HEK293 (cell line): ENCODE results near the gene NFATC1.

Experiments used
- CTCF ChIA-PET: fragments of 350-600 bp; formaldehyde crosslinking; extraction: SDS; loops from one replicate; lab custom pipeline; 2021; ENCODE audit warnings: antibody characterized with exemption; lab: Yijun Ruan, JAX
- POLR2A ChIA-PET: fragments of 300-600 bp; formaldehyde crosslinking; extraction: SDS; loops from one replicate; lab custom pipeline; 2020; ENCODE audit warnings: antibody characterized with exemption, inconsistent platforms; lab: Yijun Ruan, JAX
- H3K27ac ChIP-seq: fragments of 200-500 bp; sonication (Bioruptor generic); 2 replicates; pipeline ENCODE4 v1.5.1; 2014; ENCODE audit warnings: low read depth, low read length, control low read depth, inconsistent platforms; ENCODE audit errors: extremely low read depth
- H3K36me3 ChIP-seq, 2 experiments: fragments of 200-500 bp in 1 of 2; sonication (Bioruptor generic) in 1 of 2; 1 replicate in 1 of 2; 2 replicates in 1 of 2; pipeline ENCODE4 v1.5.1; 2014 to 2017; ENCODE audit warnings: inconsistent platforms in 2 of 2, low read length in 2 of 2; ENCODE audit not compliant: control insufficient read depth in 2 of 2, insufficient read depth in 1 of 2
- H3K4me1 ChIP-seq: fragments of 200-500 bp; sonication (Bioruptor generic); 2 replicates; pipeline ENCODE4 v1.5.1; 2014; ENCODE audit warnings: mild to moderate bottlenecking, low read length, inconsistent platforms; ENCODE audit not compliant: control insufficient read depth, insufficient read depth
- H3K4me3 ChIP-seq: 2 replicates; pipeline ENCODE4 v1.5.1; 2011; ENCODE audit warnings: low read depth, mild to moderate bottlenecking, control low read depth, low read length, moderate library complexity
- H3K9me3 ChIP-seq: fragments of 200-500 bp; sonication (Bioruptor generic); 2 replicates; pipeline ENCODE4 v1.5.1; 2014; ENCODE audit warnings: low read depth, low read length, inconsistent platforms; ENCODE audit not compliant: control insufficient read depth, insufficient read depth
- BCL11B ChIP-seq: fragments of 450-650 bp; formaldehyde crosslinking; IDR thresholded peaks from 2 replicates; pipeline ENCODE4 v1.5.1; 2016; ENCODE audit warnings: low read depth, missing biosample characterization, missing genetic modification characterization
- GLI2 ChIP-seq: fragments of 450-650 bp; formaldehyde crosslinking; IDR thresholded peaks from 2 replicates; pipeline ENCODE4; 2017; ENCODE audit warnings: missing biosample characterization, missing genetic modification characterization, low read depth, borderline replicate concordance
- GLI4 ChIP-seq: fragments of 450-650 bp; formaldehyde crosslinking; IDR thresholded peaks from 2 replicates; pipeline ENCODE4 v1.5.1; 2016; ENCODE audit warnings: missing biosample characterization, missing genetic modification characterization
- GLIS1 ChIP-seq: fragments of 450-650 bp; formaldehyde crosslinking; IDR thresholded peaks from 2 replicates; pipeline ENCODE4 v1.5.1; 2016; ENCODE audit warnings: missing biosample characterization, missing genetic modification characterization
- KLF8 ChIP-seq: fragments of 450-650 bp; formaldehyde crosslinking; IDR thresholded peaks from 2 replicates; pipeline ENCODE4 v1.5.1; 2016; ENCODE audit warnings: missing biosample characterization, missing genetic modification characterization
- PRDM6 ChIP-seq: fragments of 450-650 bp; formaldehyde crosslinking; IDR thresholded peaks from 2 replicates; pipeline ENCODE4 v1.5.1; 2017; ENCODE audit warnings: missing biosample characterization, missing genetic modification characterization
- ZBTB21 ChIP-seq: fragments of 450-650 bp; formaldehyde crosslinking; IDR thresholded peaks from 2 replicates; pipeline ENCODE4 v1.5.1; 2017; ENCODE audit warnings: missing biosample characterization, missing genetic modification characterization
- ZNF354C ChIP-seq: fragments of 450-650 bp; formaldehyde crosslinking; IDR thresholded peaks from 2 replicates; pipeline ENCODE4 v1.5.1; 2016; ENCODE audit warnings: missing biosample characterization, missing genetic modification characterization, low read depth, borderline replicate concordance
- ZNF548 ChIP-seq: fragments of 450-650 bp; formaldehyde crosslinking; IDR thresholded peaks from 2 replicates; pipeline ENCODE4 v1.5.1; 2016; ENCODE audit warnings: missing biosample characterization, missing genetic modification characterization
- ZNF555 ChIP-seq: fragments of 450-650 bp; formaldehyde crosslinking; conservative IDR thresholded peaks from 2 replicates; pipeline ENCODE4 v1.5.1; 2017; ENCODE audit warnings: missing biosample characterization, mild to moderate bottlenecking, missing genetic modification characterization, inconsistent platforms
- ZNF580 ChIP-seq: fragments of 450-650 bp; formaldehyde crosslinking; IDR thresholded peaks from 2 replicates; pipeline ENCODE4 v1.5.1; 2016; ENCODE audit warnings: missing biosample characterization, missing genetic modification characterization
- ZNF596 ChIP-seq: fragments of 450-650 bp; IDR thresholded peaks from 2 replicates; pipeline ENCODE4 v1.5.0; 2018; ENCODE audit warnings: missing biosample characterization, mild to moderate bottlenecking, missing genetic modification characterization, moderate library complexity
- ZNF629 ChIP-seq: fragments of 450-650 bp; formaldehyde crosslinking; IDR thresholded peaks from 2 replicates; pipeline ENCODE4 v1.5.1; 2017; ENCODE audit warnings: missing biosample characterization, missing genetic modification characterization
- ZNF664 ChIP-seq: fragments of 450-650 bp; formaldehyde crosslinking; IDR thresholded peaks from 2 replicates; pipeline ENCODE4 v1.5.1; 2016; ENCODE audit warnings: missing biosample characterization, missing genetic modification characterization
- ZNF776 ChIP-seq: fragments of 450-650 bp; formaldehyde crosslinking; IDR thresholded peaks from 2 replicates; pipeline ENCODE4 v1.5.0; 2017; ENCODE audit warnings: missing biosample characterization, missing genetic modification characterization, borderline replicate concordance
- TF ChIP-seq, protein P1 (sequence below): fragments of 450-650 bp; formaldehyde crosslinking; IDR thresholded peaks from 2 replicates; pipeline ENCODE4 v1.5.1; 2016; ENCODE audit warnings: missing biosample characterization, missing genetic modification characterization
- TF ChIP-seq, protein P2 (sequence below): fragments of 450-650 bp; formaldehyde crosslinking; IDR thresholded peaks from 2 replicates; pipeline ENCODE4 v1.5.1; 2016; ENCODE audit warnings: missing biosample characterization, missing genetic modification characterization, borderline replicate concordance
- TF ChIP-seq, protein P3 (sequence below): fragments of 450-650 bp; formaldehyde crosslinking; IDR thresholded peaks from 2 replicates; pipeline ENCODE4 v1.5.1; 2017; ENCODE audit warnings: missing biosample characterization, missing genetic modification characterization
- TF ChIP-seq, protein P4 (sequence below): fragments of 450-650 bp; formaldehyde crosslinking; IDR thresholded peaks from 2 replicates; pipeline ENCODE4 v1.5.1; 2016; ENCODE audit warnings: missing biosample characterization, missing genetic modification characterization
- TF ChIP-seq, protein P5 (sequence below): IDR thresholded peaks from 2 replicates; pipeline ENCODE4 v1.6.1; 2011; ENCODE audit warnings: mild to moderate bottlenecking, low read depth, low read length, borderline replicate concordance

NFATC1 gene

DNA sequence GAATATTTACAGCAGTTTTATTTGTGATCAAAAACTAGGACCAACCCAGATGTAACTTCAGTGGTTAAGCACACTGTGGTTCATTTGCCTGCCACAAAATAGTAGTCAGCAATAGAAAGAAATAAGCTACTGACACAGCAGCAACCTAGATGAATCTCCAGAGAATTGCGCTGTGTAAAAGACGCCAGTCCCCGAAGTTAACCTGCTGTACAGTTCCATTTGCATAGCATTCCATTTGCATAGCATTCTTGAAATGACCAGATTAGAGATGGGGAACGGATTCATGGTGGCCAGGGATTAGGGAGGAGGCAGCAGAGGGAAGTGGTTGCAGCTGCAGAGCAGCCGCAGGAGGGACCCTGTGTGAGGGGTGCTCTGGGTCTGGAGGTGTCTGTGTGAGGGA lies 39.3 kb upstream of the NFATC1 start (continued):
- TF ChIP-seq PRDM6 (tag by site-specific recombination) = no peak

DNA sequence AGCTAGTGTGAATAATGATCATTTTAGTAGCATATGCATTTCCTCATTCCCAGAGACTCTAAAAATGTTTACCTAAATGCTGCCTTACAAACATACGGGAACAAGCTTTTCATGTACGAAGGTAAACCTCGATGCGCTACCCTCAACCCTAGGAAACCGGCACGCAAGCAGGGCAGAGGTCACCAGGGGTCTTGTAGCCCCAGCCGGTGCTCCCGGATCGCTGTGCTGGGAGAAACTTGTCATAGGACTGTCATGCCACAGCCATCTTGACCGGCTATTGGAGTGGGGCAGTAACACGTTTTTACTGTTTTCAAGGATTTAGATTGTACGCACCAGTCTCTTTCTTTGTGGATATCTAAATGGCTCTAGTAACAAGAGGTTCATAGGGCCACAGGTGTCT lies 34.8 kb upstream of the NFATC1 start:
- POLR2A ChIA-PET = no interaction called here
- CTCF ChIA-PET = interaction anchor here (1.2 kb wide), 2 partner anchors 17 to 168 kb away, joined by 3 to 6 read pairs; no protein-coding TSS in a partner anchor
- no peak overlapping the region for H3K4me3 ChIP-seq

DNA sequence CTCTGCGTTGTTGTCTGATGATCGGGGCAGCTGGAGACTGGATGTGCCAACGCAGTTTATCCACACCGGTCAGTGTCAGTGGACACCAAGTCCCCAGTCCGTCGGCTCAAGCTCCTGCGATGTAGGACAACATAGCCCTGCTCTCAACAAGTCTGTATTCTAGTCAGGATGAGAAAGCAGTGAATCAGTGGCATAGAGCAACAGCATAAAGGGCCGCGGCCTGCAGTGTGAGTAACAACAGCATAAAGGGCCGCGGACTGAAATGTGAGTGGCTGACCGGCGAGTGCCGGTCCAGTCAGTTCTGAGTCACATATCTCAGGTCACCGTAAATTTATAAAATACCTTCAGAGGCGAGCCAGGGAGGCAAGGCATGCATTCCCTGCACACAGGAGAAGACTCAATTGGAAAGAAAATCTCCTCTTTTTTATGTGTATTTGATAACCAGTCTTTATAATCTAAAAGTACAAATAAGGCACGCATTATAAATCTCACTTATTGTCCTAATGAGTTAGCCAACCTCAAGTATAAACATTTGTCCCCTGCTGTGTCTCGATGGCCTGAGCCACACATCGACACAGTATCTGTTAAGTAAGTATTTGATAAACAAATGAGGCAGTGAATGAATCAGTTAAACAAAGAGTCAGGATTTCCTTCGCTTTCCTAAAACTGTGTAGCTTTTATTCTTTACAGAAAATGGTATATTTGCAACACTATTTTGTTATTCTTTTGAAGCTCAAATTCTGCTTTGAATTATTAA lies 33.8 kb upstream of the NFATC1 start:
- TF ChIP-seq, protein P1, sequence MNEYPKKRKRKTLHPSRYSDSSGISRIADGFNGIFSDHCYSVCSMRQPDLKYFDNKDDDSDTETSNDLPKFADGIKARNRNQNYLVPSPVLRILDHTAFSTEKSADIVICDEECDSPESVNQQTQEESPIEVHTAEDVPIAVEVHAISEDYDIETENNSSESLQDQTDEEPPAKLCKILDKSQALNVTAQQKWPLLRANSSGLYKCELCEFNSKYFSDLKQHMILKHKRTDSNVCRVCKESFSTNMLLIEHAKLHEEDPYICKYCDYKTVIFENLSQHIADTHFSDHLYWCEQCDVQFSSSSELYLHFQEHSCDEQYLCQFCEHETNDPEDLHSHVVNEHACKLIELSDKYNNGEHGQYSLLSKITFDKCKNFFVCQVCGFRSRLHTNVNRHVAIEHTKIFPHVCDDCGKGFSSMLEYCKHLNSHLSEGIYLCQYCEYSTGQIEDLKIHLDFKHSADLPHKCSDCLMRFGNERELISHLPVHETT = no peak
- no peak for TF ChIP-seq ZNF580 (tag by site-specific recombination)
- no peak for TF ChIP-seq ZNF664 (tag by site-specific recombination)
- TF ChIP-seq, protein P2, sequence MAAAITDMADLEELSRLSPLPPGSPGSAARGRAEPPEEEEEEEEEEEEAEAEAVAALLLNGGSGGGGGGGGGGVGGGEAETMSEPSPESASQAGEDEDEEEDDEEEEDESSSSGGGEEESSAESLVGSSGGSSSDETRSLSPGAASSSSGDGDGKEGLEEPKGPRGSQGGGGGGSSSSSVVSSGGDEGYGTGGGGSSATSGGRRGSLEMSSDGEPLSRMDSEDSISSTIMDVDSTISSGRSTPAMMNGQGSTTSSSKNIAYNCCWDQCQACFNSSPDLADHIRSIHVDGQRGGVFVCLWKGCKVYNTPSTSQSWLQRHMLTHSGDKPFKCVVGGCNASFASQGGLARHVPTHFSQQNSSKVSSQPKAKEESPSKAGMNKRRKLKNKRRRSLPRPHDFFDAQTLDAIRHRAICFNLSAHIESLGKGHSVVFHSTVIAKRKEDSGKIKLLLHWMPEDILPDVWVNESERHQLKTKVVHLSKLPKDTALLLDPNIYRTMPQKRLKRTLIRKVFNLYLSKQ (tag by site-specific recombination) = no peak
- no peak for TF ChIP-seq ZNF354C
- TF ChIP-seq GLI4 (tag by site-specific recombination) = no peak
- no peak for TF ChIP-seq ZNF596 (tag by site-specific recombination)
- TF ChIP-seq GLIS1 (tag by site-specific recombination) = no peak
- TF ChIP-seq, protein P3, sequence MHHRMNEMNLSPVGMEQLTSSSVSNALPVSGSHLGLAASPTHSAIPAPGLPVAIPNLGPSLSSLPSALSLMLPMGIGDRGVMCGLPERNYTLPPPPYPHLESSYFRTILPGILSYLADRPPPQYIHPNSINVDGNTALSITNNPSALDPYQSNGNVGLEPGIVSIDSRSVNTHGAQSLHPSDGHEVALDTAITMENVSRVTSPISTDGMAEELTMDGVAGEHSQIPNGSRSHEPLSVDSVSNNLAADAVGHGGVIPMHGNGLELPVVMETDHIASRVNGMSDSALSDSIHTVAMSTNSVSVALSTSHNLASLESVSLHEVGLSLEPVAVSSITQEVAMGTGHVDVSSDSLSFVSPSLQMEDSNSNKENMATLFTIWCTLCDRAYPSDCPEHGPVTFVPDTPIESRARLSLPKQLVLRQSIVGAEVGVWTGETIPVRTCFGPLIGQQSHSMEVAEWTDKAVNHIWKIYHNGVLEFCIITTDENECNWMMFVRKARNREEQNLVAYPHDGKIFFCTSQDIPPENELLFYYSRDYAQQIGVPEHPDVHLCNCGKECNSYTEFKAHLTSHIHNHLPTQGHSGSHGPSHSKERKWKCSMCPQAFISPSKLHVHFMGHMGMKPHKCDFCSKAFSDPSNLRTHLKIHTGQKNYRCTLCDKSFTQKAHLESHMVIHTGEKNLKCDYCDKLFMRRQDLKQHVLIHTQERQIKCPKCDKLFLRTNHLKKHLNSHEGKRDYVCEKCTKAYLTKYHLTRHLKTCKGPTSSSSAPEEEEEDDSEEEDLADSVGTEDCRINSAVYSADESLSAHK = no peak
- TF ChIP-seq ZNF548 (tag by site-specific recombination) = no peak
- TF ChIP-seq ZNF776 = no peak
- TF ChIP-seq, protein P4, sequence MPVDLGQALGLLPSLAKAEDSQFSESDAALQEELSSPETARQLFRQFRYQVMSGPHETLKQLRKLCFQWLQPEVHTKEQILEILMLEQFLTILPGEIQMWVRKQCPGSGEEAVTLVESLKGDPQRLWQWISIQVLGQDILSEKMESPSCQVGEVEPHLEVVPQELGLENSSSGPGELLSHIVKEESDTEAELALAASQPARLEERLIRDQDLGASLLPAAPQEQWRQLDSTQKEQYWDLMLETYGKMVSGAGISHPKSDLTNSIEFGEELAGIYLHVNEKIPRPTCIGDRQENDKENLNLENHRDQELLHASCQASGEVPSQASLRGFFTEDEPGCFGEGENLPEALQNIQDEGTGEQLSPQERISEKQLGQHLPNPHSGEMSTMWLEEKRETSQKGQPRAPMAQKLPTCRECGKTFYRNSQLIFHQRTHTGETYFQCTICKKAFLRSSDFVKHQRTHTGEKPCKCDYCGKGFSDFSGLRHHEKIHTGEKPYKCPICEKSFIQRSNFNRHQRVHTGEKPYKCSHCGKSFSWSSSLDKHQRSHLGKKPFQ (tag by site-specific recombination) = no peak
- TF ChIP-seq ZNF555 (tag by site-specific recombination) = no peak
- no peak overlapping the region for H3K27ac ChIP-seq
- H3K4me1 ChIP-seq = no peaks in the 10 kb centered on the region
- no peak overlapping the region for H3K4me3 ChIP-seq
- peaks cover 0 to 21% of the 10 kb centered on the region in 2 experiments; a peak in 1 of 3 replicates for H3K36me3 ChIP-seq
- POLR2A ChIA-PET = no interaction called here
- H3K9me3 ChIP-seq = no peaks in the 10 kb centered on the region
- CTCF ChIA-PET = interaction anchor here (0.5 to 1.2 kb wide), 3 partner anchors 16 to 375 kb away, joined by 3 to 6 read pairs (median 4); no protein-coding TSS in a partner anchor

More for the DNA sequence above, 34.8 kb upstream of the NFATC1 start:
- TF ChIP-seq, protein P5, sequence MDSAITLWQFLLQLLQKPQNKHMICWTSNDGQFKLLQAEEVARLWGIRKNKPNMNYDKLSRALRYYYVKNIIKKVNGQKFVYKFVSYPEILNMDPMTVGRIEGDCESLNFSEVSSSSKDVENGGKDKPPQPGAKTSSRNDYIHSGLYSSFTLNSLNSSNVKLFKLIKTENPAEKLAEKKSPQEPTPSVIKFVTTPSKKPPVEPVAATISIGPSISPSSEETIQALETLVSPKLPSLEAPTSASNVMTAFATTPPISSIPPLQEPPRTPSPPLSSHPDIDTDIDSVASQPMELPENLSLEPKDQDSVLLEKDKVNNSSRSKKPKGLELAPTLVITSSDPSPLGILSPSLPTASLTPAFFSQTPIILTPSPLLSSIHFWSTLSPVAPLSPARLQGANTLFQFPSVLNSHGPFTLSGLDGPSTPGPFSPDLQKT = no peak
- TF ChIP-seq BCL11B (no peak), ZNF548 (tag by site-specific recombination) (no peak), KLF8 (tag by site-specific recombination) (no peak), ZBTB21 (tag by site-specific recombination) (no peak), GLI2 (tag by site-specific recombination) (no peak), ZNF629 (tag by site-specific recombination) (no peak)
- Histone ChIP-seq H3K9me3 (no peaks in the 10 kb centered on the region), H3K4me1 (no peaks in the 10 kb centered on the region), H3K36me3 (peaks cover 0 to 21% of the 10 kb centered on the region in 2 experiments; a peak in 1 of 3 replicates), H3K27ac (no peak overlapping the region)
